H9 (cell line): Measurements from ENCODE around the gene SFTPB. TPM values are rescaled to one million over a fixed set of nuclear protein-coding genes. Genes with fewer than 3 reads are reported as not detected.

Source experiments
- DNase-seq: peaks from one replicate; pipeline ENCODE4 v3.0.0-alpha.2; 2017
- H2AFZ ChIP-seq: one replicate; pipeline ENCODE4 v1.6.1; 2013; ENCODE audit warnings: mild to moderate bottlenecking, low read length, control low read depth, moderate library complexity
- H2AK5ac ChIP-seq: 2 replicates; pipeline ENCODE4 v1.6.1; 2013; ENCODE audit warnings: low read length, control low read depth, mixed read lengths; ENCODE audit not compliant: insufficient read length
- H2BK120ac ChIP-seq: one replicate; pipeline ENCODE4 v1.6.1; 2013; ENCODE audit warnings: low read depth, mild to moderate bottlenecking, low read length, control low read depth, inconsistent platforms; ENCODE audit not compliant: poor library complexity, severe bottlenecking
- H2BK12ac ChIP-seq: 2 replicates; pipeline ENCODE4 v1.6.1; 2013; ENCODE audit warnings: low read length, control low read depth, mixed read lengths, low read depth; ENCODE audit not compliant: insufficient read length
- H2BK15ac ChIP-seq: 2 replicates; pipeline ENCODE4 v1.6.1; 2013; ENCODE audit warnings: low read depth, low read length, control low read depth
- H2BK20ac ChIP-seq: one replicate; pipeline ENCODE4 v1.6.1; 2013; ENCODE audit warnings: low read depth, mild to moderate bottlenecking, low read length, control low read depth, inconsistent platforms; ENCODE audit not compliant: poor library complexity, severe bottlenecking
- H2BK5ac ChIP-seq: 2 replicates; pipeline ENCODE4 v1.6.1; 2013; ENCODE audit warnings: low read length, control low read depth, mixed read lengths; ENCODE audit not compliant: insufficient read length
- H3K14ac ChIP-seq: 2 replicates; pipeline ENCODE4 v1.6.1; 2013; ENCODE audit warnings: low read length, control low read depth; ENCODE audit not compliant: insufficient read depth
- H3K18ac ChIP-seq: 2 replicates; pipeline ENCODE4 v1.6.1; 2013; ENCODE audit warnings: low read depth, mild to moderate bottlenecking, mixed read lengths, low read length, control low read depth; ENCODE audit not compliant: insufficient read length
- H3K23ac ChIP-seq: 2 replicates; pipeline ENCODE4 v1.6.1; 2013; ENCODE audit warnings: low read length, control low read depth, mixed read lengths, low read depth; ENCODE audit not compliant: insufficient read length
- H3K23me2 ChIP-seq: 2 replicates; pipeline ENCODE4 v1.6.1; 2013; ENCODE audit warnings: low read depth, mild to moderate bottlenecking, mixed read lengths, low read length, control low read depth; ENCODE audit not compliant: insufficient read length, poor library complexity, severe bottlenecking
- H3K27ac ChIP-seq: 2 replicates; pipeline ENCODE4 v1.5.1; 2013; ENCODE audit warnings: low read length, control low read depth, mixed read lengths, low read depth; ENCODE audit not compliant: insufficient read length
- H3K27me3 ChIP-seq: 2 replicates; pipeline ENCODE4 v1.6.1; 2013; ENCODE audit warnings: low read length, control low read depth, inconsistent platforms; ENCODE audit not compliant: insufficient read depth
- H3K4ac ChIP-seq: 2 replicates; pipeline ENCODE4 v1.6.1; 2013; ENCODE audit warnings: low read depth, mild to moderate bottlenecking, control low read depth, inconsistent platforms, low read length, moderate library complexity
- H3K4me1 ChIP-seq: 2 replicates; pipeline ENCODE4 v1.6.1; 2013; ENCODE audit warnings: low read length, control low read depth, inconsistent platforms; ENCODE audit not compliant: insufficient read depth
- H3K4me2 ChIP-seq: 2 replicates; pipeline ENCODE4 v1.6.1; 2013; ENCODE audit warnings: low read length, control low read depth, mixed read lengths; ENCODE audit not compliant: insufficient read length, insufficient read depth
- H3K56ac ChIP-seq: 2 replicates; pipeline ENCODE4 v1.6.1; 2013; ENCODE audit warnings: low read depth, mild to moderate bottlenecking, mixed read lengths, low read length, control low read depth; ENCODE audit not compliant: insufficient read length
- H3K79me1 ChIP-seq: 2 replicates; pipeline ENCODE4 v1.6.1; 2013; ENCODE audit warnings: low read depth, mild to moderate bottlenecking, moderate library complexity, low read length, control low read depth, inconsistent platforms; ENCODE audit not compliant: insufficient read depth, poor library complexity, severe bottlenecking
- H3K79me2 ChIP-seq: 2 replicates; pipeline ENCODE4 v1.6.1; 2013; ENCODE audit warnings: low read length, control low read depth, inconsistent platforms; ENCODE audit not compliant: insufficient read depth
- H3K9ac ChIP-seq: 2 replicates; pipeline ENCODE4 v1.6.1; 2013; ENCODE audit warnings: low read length, control low read depth, mixed read lengths; ENCODE audit not compliant: insufficient read length; ENCODE audit errors: extremely low read depth
- H3K9me3 ChIP-seq: one replicate; pipeline ENCODE4 v1.6.1; 2013; ENCODE audit warnings: low read depth, low read length, inconsistent platforms; ENCODE audit not compliant: control insufficient read depth
- H3T11ph ChIP-seq: one replicate; pipeline ENCODE4 v1.6.1; 2013; ENCODE audit warnings: mild to moderate bottlenecking, low read length, control low read depth, inconsistent platforms
- H4K20me1 ChIP-seq: one replicate; pipeline ENCODE4 v1.6.1; 2013; ENCODE audit not compliant: control insufficient read depth, insufficient read length, insufficient read depth
- H4K5ac ChIP-seq: 2 replicates; pipeline ENCODE4 v1.6.1; 2013; ENCODE audit warnings: low read depth, mild to moderate bottlenecking, mixed read lengths, low read length, control low read depth; ENCODE audit not compliant: insufficient read length
- H4K8ac ChIP-seq: replicated peaks from 2 replicates; pipeline ENCODE4 v1.6.1; 2013; ENCODE audit warnings: low read length, control low read depth, mixed read lengths, low read depth; ENCODE audit not compliant: insufficient read length
- H4K91ac ChIP-seq: 2 replicates; pipeline ENCODE4 v1.6.1; 2013; ENCODE audit warnings: low read depth, mild to moderate bottlenecking, moderate library complexity, mixed read lengths, low read length, control low read depth; ENCODE audit not compliant: insufficient read length
- H3K27ac Mint-ChIP-seq, 3 experiments: 2 replicates in 2 of 3; 3 replicates in 1 of 3; pipeline ENCODE4 v1.8.0; 2020 to 2021; ENCODE audit warnings: mixed read lengths in 3 of 3, mild to moderate bottlenecking in 1 of 3, moderate library complexity in 1 of 3
- H3K27me3 Mint-ChIP-seq: 2 replicates; pipeline ENCODE4 v1.8.0; 2021; ENCODE audit warnings: low read depth, mild to moderate bottlenecking, moderate library complexity, mixed read lengths
- H3K36me3 Mint-ChIP-seq, 3 experiments: 2 replicates in 2 of 3; 3 replicates in 1 of 3; pipeline ENCODE4 v1.8.0; 2020 to 2021; ENCODE audit warnings: low read depth in 3 of 3, mixed read lengths in 3 of 3; ENCODE audit not compliant: insufficient read depth in 1 of 3
- H3K4me1 Mint-ChIP-seq, 2 experiments: 2 replicates each; pipeline ENCODE4 v1.8.0; 2020; ENCODE audit warnings: mixed read lengths in 2 of 2
- H3K4me3 Mint-ChIP-seq, 2 experiments: 2 replicates in 1 of 2; 3 replicates in 1 of 2; pipeline ENCODE4 v1.8.0; 2020 to 2021; ENCODE audit warnings: mild to moderate bottlenecking in 2 of 2, mixed read lengths in 2 of 2, moderate library complexity in 1 of 2
- H3K9me3 Mint-ChIP-seq, 2 experiments: 2 replicates in 1 of 2; 3 replicates in 1 of 2; pipeline ENCODE4 v1.8.0; 2020; ENCODE audit warnings: mild to moderate bottlenecking in 2 of 2, mixed read lengths in 2 of 2, moderate library complexity in 1 of 2
- WGBS: extraction: QIAGEN DNeasy Blood & Tissue Kit; methylation state at CpG from one replicate; pipeline ENCODE4 v1.1.7; 2013; ENCODE audit warnings: missing lambda C conversion rate, low lambda C conversion rate, mixed read lengths; ENCODE audit not compliant: insufficient read length; ENCODE audit errors: extremely low coverage; 5-methylcytosine and 5-hydroxymethylcytosine counted together
- total RNA-seq: library from RNA; stranded (reverse); gene quantifications from 2 replicates; pipeline ENCODE4 v1.2.1, GENCODE V29; 2021
- TF ChIP-seq, protein P1 (sequence below): fragments of 200-600 bp; sonication (generic); conservative IDR thresholded peaks from 3 replicates; pipeline ENCODE4 v1.8.0; 2021; ENCODE audit warnings: antibody characterized with exemption, mild to moderate bottlenecking

Gene SFTPB
- total RNA-seq, 1 experiment from 2014 or later = not detected

GRCh38 chr2:85681776-85682175 is 13.8 kb upstream of the SFTPB start:
- Mint-ChIP-seq H3K9me3 (no peaks in the 10 kb centered on the region), H3K27me3 (peaks cover 34% of the 10 kb centered on the region), H3K4me3 (no peak overlapping the region), H3K36me3 (no peaks in the 10 kb centered on the region), H3K27ac (no peak overlapping the region), H3K4me1 (no peaks in the 10 kb centered on the region; a peak in 2 of 4 replicates)
- Histone ChIP-seq H3K79me1 (no peaks in the 10 kb centered on the region), H3K23ac (no peak overlapping the region), H4K91ac (no peak overlapping the region), H3K9ac (no peak overlapping the region), H3K4ac (no peak overlapping the region), H4K20me1 (peaks cover 2% of the 10 kb centered on the region), H4K5ac (no peak overlapping the region), H3K56ac (no peak overlapping the region), H4K8ac (no peak overlapping the region), H2AFZ (no peak overlapping the region), H3T11ph (no peak overlapping the region), H3K79me2 (no peaks in the 10 kb centered on the region), H3K14ac (no peak overlapping the region), H3K9me3 (no peaks in the 10 kb centered on the region), H2BK120ac (no peak overlapping the region), H3K27ac (no peak overlapping the region), H3K18ac (no peak overlapping the region), H2BK20ac (no peak overlapping the region), H2BK15ac (no peak overlapping the region), H2AK5ac (no peak overlapping the region), H3K4me2 (no peak overlapping the region), H2BK12ac (no peak overlapping the region), H3K27me3 (no peaks in the 10 kb centered on the region), H3K4me1 (no peaks in the 10 kb centered on the region), H3K23me2 (no peaks in the 10 kb centered on the region), H2BK5ac (no peak overlapping the region)
- TF ChIP-seq, protein P1, sequence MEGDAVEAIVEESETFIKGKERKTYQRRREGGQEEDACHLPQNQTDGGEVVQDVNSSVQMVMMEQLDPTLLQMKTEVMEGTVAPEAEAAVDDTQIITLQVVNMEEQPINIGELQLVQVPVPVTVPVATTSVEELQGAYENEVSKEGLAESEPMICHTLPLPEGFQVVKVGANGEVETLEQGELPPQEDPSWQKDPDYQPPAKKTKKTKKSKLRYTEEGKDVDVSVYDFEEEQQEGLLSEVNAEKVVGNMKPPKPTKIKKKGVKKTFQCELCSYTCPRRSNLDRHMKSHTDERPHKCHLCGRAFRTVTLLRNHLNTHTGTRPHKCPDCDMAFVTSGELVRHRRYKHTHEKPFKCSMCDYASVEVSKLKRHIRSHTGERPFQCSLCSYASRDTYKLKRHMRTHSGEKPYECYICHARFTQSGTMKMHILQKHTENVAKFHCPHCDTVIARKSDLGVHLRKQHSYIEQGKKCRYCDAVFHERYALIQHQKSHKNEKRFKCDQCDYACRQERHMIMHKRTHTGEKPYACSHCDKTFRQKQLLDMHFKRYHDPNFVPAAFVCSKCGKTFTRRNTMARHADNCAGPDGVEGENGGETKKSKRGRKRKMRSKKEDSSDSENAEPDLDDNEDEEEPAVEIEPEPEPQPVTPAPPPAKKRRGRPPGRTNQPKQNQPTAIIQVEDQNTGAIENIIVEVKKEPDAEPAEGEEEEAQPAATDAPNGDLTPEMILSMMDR = no peak
- DNase-seq = no peak
- WGBS = no CpG with 5 or more reads among the region's 1 CpG
